Measurements from ENCODE around the gene GYPA.
"Not testable (repeated sequence)": the region's sequence is repeated elsewhere in the genome, so short reads cannot be mapped to it uniquely, and the experiment has no call there.

The GYPA gene

GRCh38 chr4:144142690-144143326 lies 2.3 kb upstream of the GYPA start:
- H3K79me2 ChIP-seq (ENCODE audit: insufficient read depth, low read length); H4K20me1 ChIP-seq (ENCODE audit: insufficient read depth, low read length, poor library complexity, severe bottlenecking); H3K36me3 ChIP-seq (ENCODE audit: insufficient read depth, low read length); H3F3A ChIP-seq (ENCODE audit: low read depth); H3K9me3 ChIP-seq (ENCODE audit: insufficient read depth, low read depth, low read length); H3K9ac ChIP-seq (ENCODE audit: low read depth, low read length, poor library complexity, severe bottlenecking); H3K4me1 ChIP-seq (ENCODE audit: insufficient read depth, low read length, poor library complexity, severe bottlenecking); H3K27me3 ChIP-seq (ENCODE audit: insufficient read depth, low read length, poor library complexity, severe bottlenecking); H3K9me2 ChIP-seq (replicated peaks; ENCODE audit: low read depth, low read length): not testable (repeated sequence)
- Histone ChIP-seq H3K4me3 (ENCODE audit: low read length, poor library complexity, severe bottlenecking) (peak overlapping the region; percentile 21), H3K4me2 (ENCODE audit: low read depth, low read length, poor library complexity, severe bottlenecking) (peak overlapping the region; percentile 29), H2AFZ (ENCODE audit: low read length) (peak overlapping the region; percentile 45; the same call in 1 of the 2 replicates)
- peak; percentile 64 for TF ChIP-seq CTCF (conservative IDR thresholded peaks at IDR 0.05; ENCODE audit: low read length)

GRCh38 chr4:144141493-144141892 lies 975 bp upstream of the GYPA start:
- no peaks in the 10 kb centered on the region for H3K79me2 ChIP-seq (ENCODE audit: insufficient read depth, low read length)
- H3K4me1 ChIP-seq (ENCODE audit: insufficient read depth, low read length, poor library complexity, severe bottlenecking), result peaks cover 4% of the 10 kb centered on the region
- H3K4me2 ChIP-seq (ENCODE audit: low read depth, low read length, poor library complexity, severe bottlenecking), result no peak overlapping the region
- no peaks in the 10 kb centered on the region for H4K20me1 ChIP-seq (ENCODE audit: insufficient read depth, low read length, poor library complexity, severe bottlenecking)
- H3F3A ChIP-seq (ENCODE audit: low read depth), result no peaks in the 10 kb centered on the region
- no peak overlapping the region for H3K4me3 ChIP-seq (ENCODE audit: low read length, poor library complexity, severe bottlenecking)
- no peaks in the 10 kb centered on the region for H3K36me3 ChIP-seq (ENCODE audit: insufficient read depth, low read length)
- H3K9ac ChIP-seq (ENCODE audit: low read depth, low read length, poor library complexity, severe bottlenecking), result no peak overlapping the region
- no peaks in the 10 kb centered on the region for H3K9me3 ChIP-seq (ENCODE audit: insufficient read depth, low read depth, low read length)
- no peak for TF ChIP-seq EZH2phosphoT487 (IDR thresholded peaks at IDR 0.05; ENCODE audit: borderline replicate concordance)
- TF ChIP-seq CTCF (conservative IDR thresholded peaks at IDR 0.05; ENCODE audit: low read length), result no peak
- H3K9me2 ChIP-seq (replicated peaks; ENCODE audit: low read depth, low read length), result no peaks in the 10 kb centered on the region
- H3K27me3 ChIP-seq (ENCODE audit: insufficient read depth, low read length, poor library complexity, severe bottlenecking), result no peaks in the 10 kb centered on the region
- H2AFZ ChIP-seq (ENCODE audit: low read length), result no peak overlapping the region

- H3K4me3 ChIP-seq (ENCODE audit: low read length, poor library complexity, severe bottlenecking); H3K9ac ChIP-seq (ENCODE audit: low read depth, low read length, poor library complexity, severe bottlenecking); H3K36me3 ChIP-seq (ENCODE audit: insufficient read depth, low read length); H3K4me2 ChIP-seq (ENCODE audit: low read depth, low read length, poor library complexity, severe bottlenecking); H3K9me3 ChIP-seq (ENCODE audit: insufficient read depth, low read depth, low read length); H3K4me1 ChIP-seq (ENCODE audit: insufficient read depth, low read length, poor library complexity, severe bottlenecking); H3F3A ChIP-seq (ENCODE audit: low read depth); H3K9me2 ChIP-seq (replicated peaks; ENCODE audit: low read depth, low read length); H4K20me1 ChIP-seq (ENCODE audit: insufficient read depth, low read length, poor library complexity, severe bottlenecking); H2AFZ ChIP-seq (ENCODE audit: low read length); H3K79me2 ChIP-seq (ENCODE audit: insufficient read depth, low read length); H3K27me3 ChIP-seq (ENCODE audit: insufficient read depth, low read length, poor library complexity, severe bottlenecking): not testable (repeated sequence)
Measured at GRCh38 chr4:144139991-144140390, 527 bp downstream of the GYPA start.

GRCh38 chr4:144139547-144139946 lies 971 bp downstream of the GYPA start:
- H3F3A ChIP-seq (ENCODE audit: low read depth); H3K4me3 ChIP-seq (ENCODE audit: low read length, poor library complexity, severe bottlenecking); H3K9me3 ChIP-seq (ENCODE audit: insufficient read depth, low read depth, low read length); H3K9ac ChIP-seq (ENCODE audit: low read depth, low read length, poor library complexity, severe bottlenecking); H3K4me2 ChIP-seq (ENCODE audit: low read depth, low read length, poor library complexity, severe bottlenecking); H3K9me2 ChIP-seq (replicated peaks; ENCODE audit: low read depth, low read length); H3K36me3 ChIP-seq (ENCODE audit: insufficient read depth, low read length); H3K79me2 ChIP-seq (ENCODE audit: insufficient read depth, low read length); H3K4me1 ChIP-seq (ENCODE audit: insufficient read depth, low read length, poor library complexity, severe bottlenecking); H4K20me1 ChIP-seq (ENCODE audit: insufficient read depth, low read length, poor library complexity, severe bottlenecking); H2AFZ ChIP-seq (ENCODE audit: low read length); H3K27me3 ChIP-seq (ENCODE audit: insufficient read depth, low read length, poor library complexity, severe bottlenecking): not testable (repeated sequence)

- not testable (repeated sequence) for H4K20me1 ChIP-seq (ENCODE audit: insufficient read depth, low read length, poor library complexity, severe bottlenecking); H3K27me3 ChIP-seq (ENCODE audit: insufficient read depth, low read length, poor library complexity, severe bottlenecking)
Measured at GRCh38 chr4:144138239-144138638, 2.3 kb downstream of the GYPA start.

GRCh38 chr4:144137137-144137931 lies 3.2 kb downstream of the GYPA start:
- H4K20me1 ChIP-seq (ENCODE audit: insufficient read depth, low read length, poor library complexity, severe bottlenecking); H3K4me1 ChIP-seq (ENCODE audit: insufficient read depth, low read length, poor library complexity, severe bottlenecking); H3K79me2 ChIP-seq (ENCODE audit: insufficient read depth, low read length); H3K4me3 ChIP-seq (ENCODE audit: low read length, poor library complexity, severe bottlenecking); H3K9me2 ChIP-seq (replicated peaks; ENCODE audit: low read depth, low read length); H3K9ac ChIP-seq (ENCODE audit: low read depth, low read length, poor library complexity, severe bottlenecking); H3K36me3 ChIP-seq (ENCODE audit: insufficient read depth, low read length); H3K4me2 ChIP-seq (ENCODE audit: low read depth, low read length, poor library complexity, severe bottlenecking); H3F3A ChIP-seq (ENCODE audit: low read depth); H2AFZ ChIP-seq (ENCODE audit: low read length); H3K9me3 ChIP-seq (ENCODE audit: insufficient read depth, low read depth, low read length); H3K27me3 ChIP-seq (ENCODE audit: insufficient read depth, low read length, poor library complexity, severe bottlenecking): not testable (repeated sequence)

More at GRCh38 chr4:144138239-144138638, 2.3 kb downstream of the GYPA start:
- not testable (repeated sequence) for H3K4me1 ChIP-seq (ENCODE audit: insufficient read depth, low read length, poor library complexity, severe bottlenecking); H2AFZ ChIP-seq (ENCODE audit: low read length); H3K9ac ChIP-seq (ENCODE audit: low read depth, low read length, poor library complexity, severe bottlenecking); H3K9me2 ChIP-seq (replicated peaks; ENCODE audit: low read depth, low read length); H3K4me2 ChIP-seq (ENCODE audit: low read depth, low read length, poor library complexity, severe bottlenecking); H3K79me2 ChIP-seq (ENCODE audit: insufficient read depth, low read length); H3K36me3 ChIP-seq (ENCODE audit: insufficient read depth, low read length); H3K4me3 ChIP-seq (ENCODE audit: low read length, poor library complexity, severe bottlenecking); H3F3A ChIP-seq (ENCODE audit: low read depth); H3K9me3 ChIP-seq (ENCODE audit: insufficient read depth, low read depth, low read length)

Data from Loucy (cell line).